ENCODE measurements around the gene SORL1. TPM values are rescaled to one million over a fixed set of nuclear protein-coding genes. Genes with fewer than 3 reads are reported as not detected.

The SORL1 gene
- total and polyA plus RNA-seq, 9 of the 15 experiments (the other 6 are each of a cell fraction or from before 2014, with no cell fraction given): 0.01 to 0.66 TPM; not detected in 7

DNA sequence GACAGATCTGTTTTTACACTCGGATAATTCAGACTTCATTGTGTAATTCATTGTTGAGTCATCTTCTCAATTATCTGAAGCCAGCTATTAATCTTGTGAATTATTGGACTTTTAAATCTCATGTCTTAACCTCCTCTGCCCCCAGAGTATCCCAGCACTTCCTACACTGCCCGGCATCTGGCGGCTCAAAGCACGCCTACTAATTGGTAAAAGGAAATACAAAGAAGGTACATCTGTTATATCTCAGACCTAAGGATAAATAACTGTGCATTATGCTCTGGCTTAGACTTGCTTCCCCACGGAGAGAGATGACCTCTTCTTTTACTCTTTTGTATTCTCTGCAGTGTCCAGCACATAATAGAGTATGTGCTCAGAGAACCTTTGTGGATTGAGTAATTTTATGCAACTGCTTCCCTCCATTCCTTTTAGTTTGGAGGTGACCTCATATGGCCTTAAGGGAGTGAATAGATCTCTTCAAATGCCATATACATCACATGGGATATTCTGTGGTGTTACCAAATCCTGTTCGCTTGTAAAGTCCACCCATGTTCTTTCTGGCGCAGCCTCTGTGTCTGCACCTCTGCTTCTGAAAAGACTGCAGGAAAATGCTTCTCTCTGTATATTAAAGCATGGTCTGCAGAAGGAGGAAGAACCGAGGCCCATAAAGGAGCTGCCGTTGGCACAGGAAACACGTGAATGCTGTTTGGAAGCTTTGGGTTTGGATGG lies 126.3 kb downstream of the SORL1 start (continued):
- TF ChIP-seq, protein P1, sequence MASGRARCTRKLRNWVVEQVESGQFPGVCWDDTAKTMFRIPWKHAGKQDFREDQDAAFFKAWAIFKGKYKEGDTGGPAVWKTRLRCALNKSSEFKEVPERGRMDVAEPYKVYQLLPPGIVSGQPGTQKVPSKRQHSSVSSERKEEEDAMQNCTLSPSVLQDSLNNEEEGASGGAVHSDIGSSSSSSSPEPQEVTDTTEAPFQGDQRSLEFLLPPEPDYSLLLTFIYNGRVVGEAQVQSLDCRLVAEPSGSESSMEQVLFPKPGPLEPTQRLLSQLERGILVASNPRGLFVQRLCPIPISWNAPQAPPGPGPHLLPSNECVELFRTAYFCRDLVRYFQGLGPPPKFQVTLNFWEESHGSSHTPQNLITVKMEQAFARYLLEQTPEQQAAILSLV (tag; IDR thresholded peaks at IDR 0.05): no peak
- TF ChIP-seq, protein P2, sequence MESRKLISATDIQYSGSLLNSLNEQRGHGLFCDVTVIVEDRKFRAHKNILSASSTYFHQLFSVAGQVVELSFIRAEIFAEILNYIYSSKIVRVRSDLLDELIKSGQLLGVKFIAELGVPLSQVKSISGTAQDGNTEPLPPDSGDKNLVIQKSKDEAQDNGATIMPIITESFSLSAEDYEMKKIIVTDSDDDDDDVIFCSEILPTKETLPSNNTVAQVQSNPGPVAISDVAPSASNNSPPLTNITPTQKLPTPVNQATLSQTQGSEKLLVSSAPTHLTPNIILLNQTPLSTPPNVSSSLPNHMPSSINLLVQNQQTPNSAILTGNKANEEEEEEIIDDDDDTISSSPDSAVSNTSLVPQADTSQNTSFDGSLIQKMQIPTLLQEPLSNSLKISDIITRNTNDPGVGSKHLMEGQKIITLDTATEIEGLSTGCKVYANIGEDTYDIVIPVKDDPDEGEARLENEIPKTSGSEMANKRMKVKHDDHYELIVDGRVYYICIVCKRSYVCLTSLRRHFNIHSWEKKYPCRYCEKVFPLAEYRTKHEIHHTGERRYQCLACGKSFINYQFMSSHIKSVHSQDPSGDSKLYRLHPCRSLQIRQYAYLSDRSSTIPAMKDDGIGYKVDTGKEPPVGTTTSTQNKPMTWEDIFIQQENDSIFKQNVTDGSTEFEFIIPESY (CRISPR knock-in tag; IDR thresholded peaks at IDR 0.05): no peak
- TF ChIP-seq ZNF586 (CRISPR knock-in tag; conservative IDR thresholded peaks at IDR 0.05) (no peak), ZNF175 (CRISPR knock-in tag; IDR thresholded peaks at IDR 0.05; ENCODE audit: low read depth) (no peak)

DNA sequence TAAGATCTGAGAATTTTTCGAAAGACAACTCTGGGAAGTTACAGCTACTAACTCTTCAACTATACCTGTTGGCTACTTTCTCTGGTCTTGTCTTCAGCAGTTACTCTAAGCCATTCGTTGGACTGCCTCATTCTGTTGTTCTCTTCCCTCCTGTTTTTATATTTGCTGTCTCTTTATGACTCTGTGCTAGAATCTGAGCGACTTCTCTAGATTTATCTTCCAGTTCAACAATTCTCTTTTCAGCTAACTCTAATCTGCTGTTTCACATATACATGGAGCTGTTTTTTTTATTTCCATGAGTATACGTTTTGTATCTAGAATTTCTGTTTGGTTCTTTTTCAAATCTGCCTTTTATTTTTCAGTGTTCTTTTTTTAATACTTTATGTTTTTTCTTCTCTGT lies 128.0 kb downstream of the SORL1 start:
- FAIRE-seq (no peak), ATAC-seq (no peak), DNase-seq (ENCODE audit: extremely low read depth in 1 of 4, low spot score in 3 of 4) (no peak)
- BruUV-seq (replicated peaks): no TSS peak
- Histone ChIP-seq H3K9ac (ENCODE audit: insufficient read depth in 1 of 2, low read depth in 2 of 2, low read length in 2 of 2) (no peak overlapping the region), H3K36me3 (ENCODE audit: control insufficient read depth, insufficient read depth, low read length) (no peaks in the 10 kb centered on the region), H3K9me1 (ENCODE audit: control insufficient read depth, insufficient read depth, low read length) (no peaks in the 10 kb centered on the region), H4K20me1 (replicated peaks; ENCODE audit: control insufficient read depth, insufficient read depth, low read length) (no peaks in the 10 kb centered on the region; the same call in 1 of the 2 replicates), H3K4me3 (no peak overlapping the region), H3K79me2 (ENCODE audit: control insufficient read depth, insufficient read depth, low read length) (no peaks in the 10 kb centered on the region), H3K9me3 (replicated peaks; ENCODE audit: control insufficient read depth, insufficient read depth, low read depth, low read length) (no peaks in the 10 kb centered on the region), H3K27ac (ENCODE audit: extremely low read depth, low read depth, low read length) (no peak overlapping the region), H2AFZ (ENCODE audit: low read depth, low read length) (no peak overlapping the region), H3K4me2 (ENCODE audit: insufficient read depth, low read length) (no peak overlapping the region), H3K4me1 (replicated peaks in 1 of 2; ENCODE audit: control insufficient read depth in 2 of 2, insufficient read depth in 2 of 2, low read length in 2 of 2) (no peaks in the 10 kb centered on the region), H3K27me3 (ENCODE audit: control insufficient read depth in 2 of 2, insufficient read depth in 2 of 2, low read length in 2 of 2) (no peaks in the 10 kb centered on the region)
- 3% methylated on average over 4 of the region's 4 CpGs for WGBS (ENCODE audit: insufficient coverage, low coverage, missing lambda C conversion rate)
- ChIA-PET CTCF (ENCODE audit: low intra/inter-chr PET ratio) (interaction anchor here (0.7 kb wide), 1 partner anchor 535 kb away, joined by 5 read pairs; no protein-coding TSS in a partner anchor), POLR2A (no interaction called here)
- intact Hi-C loops (cut with micrococcal nuclease): no loop called here
- in situ Hi-C loops (cut with MboI): no loop called here
- no peak for TF ChIP-seq PHF21A (IDR thresholded peaks at IDR 0.05; ENCODE audit: borderline replicate concordance, low read depth)
- TF ChIP-seq GTF2E2 (tag; IDR thresholded peaks at IDR 0.05): no peak
- TF ChIP-seq RUNX1 (IDR thresholded peaks at IDR 0.05; ENCODE audit: low read depth): no peak
- TF ChIP-seq SOX6 (IDR thresholded peaks at IDR 0.05): no peak
- no peak for TF ChIP-seq MTA1 (IDR thresholded peaks at IDR 0.05; ENCODE audit: borderline replicate concordance)
- TF ChIP-seq, protein P3, sequence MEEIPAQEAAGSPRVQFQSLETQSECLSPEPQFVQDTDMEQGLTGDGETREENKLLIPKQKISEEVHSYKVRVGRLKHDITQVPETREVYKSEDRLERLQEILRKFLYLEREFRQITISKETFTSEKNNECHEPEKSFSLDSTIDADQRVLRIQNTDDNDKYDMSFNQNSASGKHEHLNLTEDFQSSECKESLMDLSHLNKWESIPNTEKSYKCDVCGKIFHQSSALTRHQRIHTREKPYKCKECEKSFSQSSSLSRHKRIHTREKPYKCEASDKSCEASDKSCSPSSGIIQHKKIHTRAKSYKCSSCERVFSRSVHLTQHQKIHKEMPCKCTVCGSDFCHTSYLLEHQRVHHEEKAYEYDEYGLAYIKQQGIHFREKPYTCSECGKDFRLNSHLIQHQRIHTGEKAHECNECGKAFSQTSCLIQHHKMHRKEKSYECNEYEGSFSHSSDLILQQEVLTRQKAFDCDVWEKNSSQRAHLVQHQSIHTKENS (CRISPR knock-in tag; IDR thresholded peaks at IDR 0.05): no peak
- TF ChIP-seq FOXJ3 (CRISPR knock-in tag; IDR thresholded peaks at IDR 0.05): no peak
